ENCODE results near the gene CCDC170.

CCDC170 gene

DNA sequence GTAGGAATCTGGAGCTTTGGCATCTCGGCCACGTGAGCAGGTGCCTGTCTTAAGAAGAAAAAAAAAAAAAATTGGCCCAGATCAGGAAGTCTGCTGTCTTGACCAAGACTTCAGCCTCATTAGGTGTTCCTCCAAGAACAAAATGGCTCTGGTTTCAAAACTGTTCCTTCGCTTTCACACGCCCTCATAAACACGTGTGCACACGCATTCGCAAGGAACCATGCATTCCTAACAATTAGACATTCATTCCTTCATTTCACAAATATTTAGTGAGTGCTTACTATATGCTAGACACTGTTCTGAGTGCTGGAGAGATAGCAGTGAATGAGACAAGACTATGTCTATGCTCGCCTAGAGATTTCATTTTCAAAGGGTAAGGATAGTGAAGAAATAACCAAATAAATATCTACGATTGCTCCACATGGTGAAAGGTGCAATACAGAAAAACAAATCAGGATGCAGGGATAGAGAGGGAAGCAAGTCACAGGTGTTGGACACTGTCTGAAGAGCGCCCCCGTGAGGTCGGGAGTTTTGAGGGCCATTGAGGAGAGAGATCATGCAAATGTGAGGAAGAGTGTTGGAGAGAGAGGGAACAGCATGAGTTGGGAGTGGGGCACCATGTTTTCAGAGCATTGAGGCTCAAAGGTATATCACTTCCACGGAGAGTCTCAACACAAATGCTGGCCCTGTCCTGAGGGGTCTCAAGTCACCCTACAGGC lies 53.3 kb downstream of the CCDC170 start:
- Histone ChIP-seq H3K9me3 (no peaks in the 10 kb centered on the region), H3K27me3 (no peaks in the 10 kb centered on the region), H3K4me3 (ENCODE audit: low read depth, low read length) (no peak overlapping the region), H3K4me1 (no peaks in the 10 kb centered on the region), H3K36me3 (no peaks in the 10 kb centered on the region)
- TF ChIP-seq, protein P1, sequence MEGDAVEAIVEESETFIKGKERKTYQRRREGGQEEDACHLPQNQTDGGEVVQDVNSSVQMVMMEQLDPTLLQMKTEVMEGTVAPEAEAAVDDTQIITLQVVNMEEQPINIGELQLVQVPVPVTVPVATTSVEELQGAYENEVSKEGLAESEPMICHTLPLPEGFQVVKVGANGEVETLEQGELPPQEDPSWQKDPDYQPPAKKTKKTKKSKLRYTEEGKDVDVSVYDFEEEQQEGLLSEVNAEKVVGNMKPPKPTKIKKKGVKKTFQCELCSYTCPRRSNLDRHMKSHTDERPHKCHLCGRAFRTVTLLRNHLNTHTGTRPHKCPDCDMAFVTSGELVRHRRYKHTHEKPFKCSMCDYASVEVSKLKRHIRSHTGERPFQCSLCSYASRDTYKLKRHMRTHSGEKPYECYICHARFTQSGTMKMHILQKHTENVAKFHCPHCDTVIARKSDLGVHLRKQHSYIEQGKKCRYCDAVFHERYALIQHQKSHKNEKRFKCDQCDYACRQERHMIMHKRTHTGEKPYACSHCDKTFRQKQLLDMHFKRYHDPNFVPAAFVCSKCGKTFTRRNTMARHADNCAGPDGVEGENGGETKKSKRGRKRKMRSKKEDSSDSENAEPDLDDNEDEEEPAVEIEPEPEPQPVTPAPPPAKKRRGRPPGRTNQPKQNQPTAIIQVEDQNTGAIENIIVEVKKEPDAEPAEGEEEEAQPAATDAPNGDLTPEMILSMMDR (IDR thresholded peaks at IDR 0.05; ENCODE audit: low read depth, low read length) = peak; percentile 16; the same call in 1 of the 2 replicates
- no peak for DNase-seq

DNA sequence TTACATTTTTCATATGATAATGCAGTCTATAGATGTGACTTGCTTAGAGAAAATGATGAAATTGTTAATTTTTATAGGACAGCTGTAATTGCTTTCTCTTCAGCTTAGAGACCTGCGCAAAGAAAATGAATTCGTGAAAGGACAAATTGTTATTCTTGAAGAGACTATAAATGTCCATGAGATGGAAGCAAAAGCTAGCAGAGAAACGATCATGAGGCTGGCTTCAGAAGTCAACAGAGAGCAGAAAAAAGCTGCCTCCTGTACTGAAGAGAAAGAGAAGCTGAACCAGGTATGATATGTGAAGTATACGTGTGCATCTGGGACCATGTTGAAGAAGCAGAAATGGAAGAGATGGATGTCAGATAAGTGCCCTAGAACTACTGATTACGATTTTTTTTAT lies 54.4 kb downstream of the CCDC170 start:
- Histone ChIP-seq H3K27me3 (no peaks in the 10 kb centered on the region), H3K9me3 (no peaks in the 10 kb centered on the region), H3K4me3 (ENCODE audit: low read depth, low read length) (no peak overlapping the region), H3K36me3 (no peaks in the 10 kb centered on the region), H3K4me1 (no peaks in the 10 kb centered on the region)
- TF ChIP-seq, protein P1 (IDR thresholded peaks at IDR 0.05; ENCODE audit: low read depth, low read length) = no peak
- no peak for DNase-seq

DNA sequence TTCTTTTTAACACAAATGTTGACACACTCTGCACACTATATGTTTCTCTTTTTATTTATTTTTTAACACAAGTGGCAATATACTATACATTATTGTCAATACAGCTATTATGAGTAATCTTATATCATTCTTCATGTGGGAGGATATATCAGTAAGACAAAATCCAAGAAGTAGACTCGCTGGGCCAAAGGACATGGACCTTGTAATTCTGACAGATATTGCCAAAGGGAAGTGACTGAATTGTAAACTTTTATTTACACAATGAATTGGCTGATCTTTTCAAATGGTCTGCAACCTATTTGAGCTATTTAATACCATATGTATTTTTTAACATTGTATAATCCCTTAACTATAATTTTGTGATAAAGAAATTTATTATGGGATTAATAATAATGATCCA lies 56.0 kb downstream of the CCDC170 start:
- Histone ChIP-seq H3K36me3 (no peaks in the 10 kb centered on the region), H3K4me3 (ENCODE audit: low read depth, low read length) (no peak overlapping the region), H3K27me3 (no peaks in the 10 kb centered on the region), H3K9me3 (no peaks in the 10 kb centered on the region), H3K4me1 (no peaks in the 10 kb centered on the region)
- TF ChIP-seq, protein P1 (IDR thresholded peaks at IDR 0.05; ENCODE audit: low read depth, low read length) = no peak
- DNase-seq = no peak

DNA sequence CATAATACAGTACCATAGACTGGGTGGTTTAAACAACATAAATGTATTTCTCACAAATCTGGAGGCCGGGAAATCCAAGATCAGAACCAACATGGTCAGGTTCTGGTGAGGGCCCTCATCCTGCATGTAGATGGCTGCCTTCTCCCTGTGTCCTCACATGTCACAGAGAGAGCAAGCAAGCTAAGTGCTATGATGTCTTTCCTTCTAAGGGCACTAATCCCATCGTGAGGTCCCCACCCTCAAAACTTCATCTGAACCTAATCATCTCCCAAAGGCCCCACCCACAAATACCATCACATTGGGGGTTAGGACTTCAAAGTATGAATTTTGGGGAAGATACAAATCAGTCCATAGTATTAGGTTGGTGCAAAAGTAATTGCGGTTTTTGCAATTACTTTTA lies 56.8 kb downstream of the CCDC170 start:
- TF ChIP-seq, protein P1 (IDR thresholded peaks at IDR 0.05; ENCODE audit: low read depth, low read length) = no peak
- DNase-seq = no peak
- no peaks in the 10 kb centered on the region for H3K9me3 ChIP-seq
- no peak overlapping the region for H3K4me3 ChIP-seq (ENCODE audit: low read depth, low read length)
- H3K36me3 ChIP-seq = no peaks in the 10 kb centered on the region
- H3K27me3 ChIP-seq = no peaks in the 10 kb centered on the region
- H3K4me1 ChIP-seq = no peaks in the 10 kb centered on the region

DNA sequence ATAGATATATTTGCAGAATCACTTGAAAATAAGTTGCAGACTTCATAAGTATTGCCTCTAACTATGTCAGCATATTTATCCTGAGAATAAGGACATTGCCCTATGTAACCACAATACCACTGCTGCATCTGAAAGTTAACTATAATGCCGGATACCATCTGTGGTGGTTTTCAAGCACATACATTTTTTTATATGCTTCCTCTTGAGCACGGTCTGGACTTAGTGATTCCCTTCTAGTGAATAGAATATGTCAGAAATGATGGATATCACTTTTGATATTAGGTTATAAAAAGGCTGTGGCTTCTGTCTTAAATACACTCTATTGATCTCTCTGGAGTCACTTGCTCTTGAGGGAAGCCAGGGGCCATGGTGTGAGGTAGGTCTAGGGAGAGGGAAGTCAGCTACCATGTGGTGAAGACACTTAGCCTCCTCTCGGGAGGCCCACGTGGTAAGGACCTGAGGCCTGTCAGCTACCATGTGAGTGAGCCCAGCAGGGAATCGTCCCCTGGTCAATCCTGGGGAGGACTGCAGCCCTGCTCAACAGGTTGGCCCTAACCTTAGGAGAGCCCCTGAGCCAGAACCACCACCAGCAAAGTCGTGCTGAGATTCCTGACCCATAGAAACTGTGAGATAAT lies 57.5 kb downstream of the CCDC170 start:
- no peak overlapping the region for H3K4me3 ChIP-seq (ENCODE audit: low read depth, low read length)
- H3K27me3 ChIP-seq = no peaks in the 10 kb centered on the region
- TF ChIP-seq, protein P1 (IDR thresholded peaks at IDR 0.05; ENCODE audit: low read depth, low read length) = no peak
- H3K36me3 ChIP-seq = no peaks in the 10 kb centered on the region
- DNase-seq = no peak
- no peaks in the 10 kb centered on the region for H3K9me3 ChIP-seq
- H3K4me1 ChIP-seq = no peaks in the 10 kb centered on the region
